ENCODE data around the gene BIRC2.

DNA sequence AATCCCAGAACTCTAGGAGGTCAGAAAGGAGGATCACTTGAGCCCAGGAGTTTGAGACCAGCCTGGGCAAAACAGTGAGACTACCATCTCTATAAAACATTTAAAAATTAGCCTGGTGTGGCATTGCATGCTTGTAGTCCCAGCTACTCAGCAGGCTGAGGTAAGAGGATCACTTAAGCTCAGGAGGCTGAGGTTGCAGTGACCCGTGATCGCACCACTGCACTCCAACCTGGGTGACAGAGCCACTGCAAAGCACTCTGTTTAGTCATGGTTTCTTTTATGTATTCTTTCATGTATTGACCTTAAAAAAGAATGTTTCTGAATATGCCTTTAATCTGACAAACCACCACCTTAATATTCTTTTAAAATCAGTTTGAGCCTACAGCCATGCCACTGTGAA, 52.2 kb downstream of the BIRC2 start:
- TF ChIP-seq, protein P1, sequence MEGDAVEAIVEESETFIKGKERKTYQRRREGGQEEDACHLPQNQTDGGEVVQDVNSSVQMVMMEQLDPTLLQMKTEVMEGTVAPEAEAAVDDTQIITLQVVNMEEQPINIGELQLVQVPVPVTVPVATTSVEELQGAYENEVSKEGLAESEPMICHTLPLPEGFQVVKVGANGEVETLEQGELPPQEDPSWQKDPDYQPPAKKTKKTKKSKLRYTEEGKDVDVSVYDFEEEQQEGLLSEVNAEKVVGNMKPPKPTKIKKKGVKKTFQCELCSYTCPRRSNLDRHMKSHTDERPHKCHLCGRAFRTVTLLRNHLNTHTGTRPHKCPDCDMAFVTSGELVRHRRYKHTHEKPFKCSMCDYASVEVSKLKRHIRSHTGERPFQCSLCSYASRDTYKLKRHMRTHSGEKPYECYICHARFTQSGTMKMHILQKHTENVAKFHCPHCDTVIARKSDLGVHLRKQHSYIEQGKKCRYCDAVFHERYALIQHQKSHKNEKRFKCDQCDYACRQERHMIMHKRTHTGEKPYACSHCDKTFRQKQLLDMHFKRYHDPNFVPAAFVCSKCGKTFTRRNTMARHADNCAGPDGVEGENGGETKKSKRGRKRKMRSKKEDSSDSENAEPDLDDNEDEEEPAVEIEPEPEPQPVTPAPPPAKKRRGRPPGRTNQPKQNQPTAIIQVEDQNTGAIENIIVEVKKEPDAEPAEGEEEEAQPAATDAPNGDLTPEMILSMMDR (conservative IDR thresholded peaks at IDR 0.05; ENCODE audit: low read depth, low read length): no peak
- no peak for TF ChIP-seq EZH2 (IDR thresholded peaks at IDR 0.05; ENCODE audit: borderline replicate concordance, low read depth, low read length, poor library complexity, severe bottlenecking)
